Activated effector memory CD4-positive, alpha-beta T cell treated with Interleukin-2 at 50 U/mL for 16 hours (primary cell): ENCODE measurements around the gene KRTAP10-3.

Experiments
- DNase-seq: peaks from one replicate; pipeline ENCODE4 v3.0.0-alpha.2; 2020

The KRTAP10-3 gene

DNA sequence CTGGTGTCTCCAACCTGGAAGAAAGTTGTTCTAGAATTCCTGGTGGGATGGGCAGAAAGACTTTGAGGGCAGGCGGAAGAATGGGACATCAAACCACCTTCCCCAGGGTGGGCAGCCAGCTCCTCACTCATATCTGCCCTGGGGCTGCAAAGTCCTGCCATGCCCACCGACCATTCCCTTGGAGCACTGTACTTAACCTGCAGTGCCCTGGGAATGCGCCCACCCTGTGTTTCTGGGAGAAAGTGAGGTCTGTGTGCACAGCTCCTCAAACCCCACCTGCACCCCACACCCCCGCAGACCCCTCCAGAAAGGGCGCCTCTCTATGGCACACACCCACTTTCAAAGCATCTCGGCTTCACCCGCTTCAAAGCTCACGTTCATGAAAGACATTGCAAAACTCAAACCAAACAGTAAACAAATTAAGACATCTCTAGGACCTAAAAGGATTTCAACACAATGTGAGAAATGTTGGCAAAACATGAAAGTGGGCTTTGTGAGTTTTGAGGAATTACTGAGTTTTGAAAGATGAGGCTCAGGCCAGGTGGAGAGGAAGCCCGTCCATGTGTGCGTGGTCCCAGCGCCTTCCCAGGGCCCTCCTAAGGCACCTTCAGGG is 43.7 kb downstream of the KRTAP10-3 start:
- DNase-seq = no peak

DNA sequence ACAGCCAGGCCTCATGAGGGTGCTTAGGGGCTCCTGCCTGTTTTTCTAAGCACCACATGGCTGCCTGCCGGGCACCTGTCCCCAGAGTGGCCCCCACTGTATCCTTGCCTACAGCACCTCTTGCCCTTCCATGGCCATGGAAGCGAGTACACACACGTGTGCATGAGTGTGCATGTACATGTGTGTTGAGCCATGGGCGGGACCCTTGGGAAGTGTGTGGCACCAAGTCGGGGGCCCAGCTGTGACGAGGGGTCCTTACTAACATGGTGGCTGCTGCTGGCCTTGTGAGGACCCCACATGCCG is 44.4 kb downstream of the KRTAP10-3 start:
- DNase-seq = no peak

DNA sequence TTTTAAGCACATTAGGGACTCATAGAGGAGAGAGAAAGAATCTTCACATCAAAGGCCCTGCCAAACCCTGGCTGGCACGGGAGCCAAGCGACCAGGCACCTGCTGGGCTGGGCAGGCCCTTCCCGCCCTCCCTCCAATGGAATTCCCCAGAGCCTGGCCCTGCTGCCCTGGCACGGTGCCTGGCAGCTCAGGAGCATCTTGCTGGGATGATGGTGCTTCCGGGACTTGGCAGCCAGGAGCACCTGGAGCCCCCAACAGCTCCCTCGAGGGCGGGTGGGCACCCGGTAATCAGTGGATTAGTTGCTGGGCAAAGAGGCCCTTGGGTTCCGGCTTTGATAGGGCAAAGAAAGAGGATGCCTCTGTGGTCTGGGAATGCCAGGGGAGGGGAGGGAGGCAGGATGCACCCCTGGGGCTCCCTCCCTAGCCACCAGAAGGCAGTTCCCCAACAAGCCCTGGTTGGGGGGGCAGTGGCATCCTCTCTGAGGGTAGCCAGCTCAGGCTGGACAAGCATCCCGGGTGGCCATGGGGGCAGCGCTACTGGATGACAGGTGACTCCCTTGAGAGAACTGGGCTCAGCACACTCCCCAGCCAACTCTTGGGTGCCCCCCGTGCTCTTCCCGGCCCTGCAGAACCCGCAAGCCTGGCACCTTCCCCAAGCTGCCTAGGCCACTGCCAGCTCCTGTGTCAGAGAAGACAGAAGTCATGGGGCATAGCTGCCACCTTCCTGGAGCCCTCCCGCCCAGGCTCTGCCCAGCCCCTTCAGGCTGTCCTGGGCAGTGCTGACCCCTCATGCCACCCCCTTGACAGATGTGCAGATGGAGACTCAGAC is 45.0 kb downstream of the KRTAP10-3 start:
- DNase-seq = no peak

DNA sequence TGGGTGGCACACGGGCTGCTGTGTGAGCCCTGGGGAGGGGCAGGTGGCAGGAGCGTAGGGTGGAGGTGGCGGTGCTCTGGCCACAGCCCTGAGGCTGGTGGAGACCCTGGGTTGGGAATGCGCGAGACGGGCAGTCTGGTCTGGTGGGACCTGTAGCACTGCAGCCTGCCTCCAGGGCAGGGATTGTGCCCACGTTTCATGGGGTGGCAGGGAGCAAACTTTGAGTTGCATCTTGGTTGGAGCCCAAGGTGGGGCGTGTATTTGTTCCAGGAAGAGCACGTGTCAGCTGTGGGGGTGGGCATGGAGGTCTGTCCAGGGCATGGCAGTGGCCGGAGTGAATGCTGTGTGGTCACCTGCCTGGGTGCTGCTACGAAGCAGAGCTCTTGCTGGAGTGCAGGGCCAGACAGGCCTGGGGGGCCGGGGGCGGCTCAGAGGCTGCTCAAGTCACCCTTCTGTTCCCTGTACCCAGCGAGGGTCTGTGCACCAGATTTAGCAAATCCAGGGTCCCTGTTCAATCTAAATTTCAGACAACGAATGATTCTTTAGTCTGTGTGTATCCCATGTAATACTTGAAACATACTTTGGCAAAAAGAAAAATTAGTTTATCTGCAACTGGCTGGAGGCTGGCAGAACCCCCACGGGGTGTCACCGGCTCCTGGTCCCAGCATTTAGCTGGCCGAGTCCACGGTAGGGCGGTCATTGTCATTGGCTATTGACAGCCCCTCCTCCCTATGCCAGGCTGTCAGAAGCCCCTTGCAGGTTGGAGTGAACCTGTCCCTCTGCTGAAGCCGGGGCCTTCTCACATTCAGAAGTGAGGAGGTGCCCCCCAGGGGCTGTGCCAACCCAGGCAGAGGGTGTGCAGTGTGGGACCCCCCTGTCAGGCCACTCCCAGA is 45.9 kb downstream of the KRTAP10-3 start:
- no peak for DNase-seq

DNA sequence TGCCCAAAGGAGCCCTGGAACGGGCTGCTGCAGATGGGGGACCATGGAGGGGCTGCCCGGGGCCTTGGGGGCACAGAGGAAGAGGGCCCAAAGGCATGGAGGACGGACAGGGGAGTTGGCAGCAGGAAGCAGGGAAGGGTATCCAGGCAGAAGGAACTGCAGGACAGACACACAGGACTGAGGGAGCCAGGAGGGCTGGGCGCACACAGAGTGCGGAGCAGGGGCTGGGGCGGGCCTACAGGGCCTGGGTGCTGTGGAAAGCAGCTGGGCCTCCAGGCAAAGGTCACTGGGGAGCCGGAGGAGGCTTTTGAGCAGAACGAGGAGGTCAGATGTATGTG is 46.7 kb downstream of the KRTAP10-3 start:
- no peak for DNase-seq

DNA sequence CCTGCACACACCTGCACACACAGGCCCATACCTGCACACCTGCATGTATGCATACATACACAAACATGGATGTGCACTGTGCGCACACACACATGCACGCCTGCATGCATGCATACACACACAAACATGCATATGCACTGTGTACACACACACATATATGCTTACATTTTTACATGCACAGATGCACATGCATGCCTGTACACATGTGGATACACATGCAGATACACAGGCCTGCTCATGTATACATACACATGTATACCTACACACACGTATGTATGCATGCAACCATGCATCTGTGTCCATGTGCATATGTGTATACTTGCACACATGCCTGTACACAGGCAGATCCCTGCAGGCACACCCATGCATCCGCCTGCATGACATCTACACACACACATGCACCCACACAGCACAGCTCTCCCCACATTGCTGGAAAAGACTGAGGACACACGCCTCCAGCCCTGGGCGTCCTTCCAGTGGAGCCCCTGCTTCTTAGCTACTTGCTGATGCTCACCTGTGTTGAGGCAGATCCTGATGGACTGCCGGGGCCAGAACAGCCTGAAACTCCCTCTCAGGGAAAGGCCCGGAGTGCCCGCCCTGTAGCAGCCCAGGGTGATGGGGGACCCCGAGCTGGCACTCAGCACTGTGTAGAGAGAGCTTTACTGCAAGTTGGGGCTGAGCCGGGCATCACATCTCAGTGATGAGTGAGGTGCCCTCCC is 47.2 kb downstream of the KRTAP10-3 start:
- DNase-seq = no peak

DNA sequence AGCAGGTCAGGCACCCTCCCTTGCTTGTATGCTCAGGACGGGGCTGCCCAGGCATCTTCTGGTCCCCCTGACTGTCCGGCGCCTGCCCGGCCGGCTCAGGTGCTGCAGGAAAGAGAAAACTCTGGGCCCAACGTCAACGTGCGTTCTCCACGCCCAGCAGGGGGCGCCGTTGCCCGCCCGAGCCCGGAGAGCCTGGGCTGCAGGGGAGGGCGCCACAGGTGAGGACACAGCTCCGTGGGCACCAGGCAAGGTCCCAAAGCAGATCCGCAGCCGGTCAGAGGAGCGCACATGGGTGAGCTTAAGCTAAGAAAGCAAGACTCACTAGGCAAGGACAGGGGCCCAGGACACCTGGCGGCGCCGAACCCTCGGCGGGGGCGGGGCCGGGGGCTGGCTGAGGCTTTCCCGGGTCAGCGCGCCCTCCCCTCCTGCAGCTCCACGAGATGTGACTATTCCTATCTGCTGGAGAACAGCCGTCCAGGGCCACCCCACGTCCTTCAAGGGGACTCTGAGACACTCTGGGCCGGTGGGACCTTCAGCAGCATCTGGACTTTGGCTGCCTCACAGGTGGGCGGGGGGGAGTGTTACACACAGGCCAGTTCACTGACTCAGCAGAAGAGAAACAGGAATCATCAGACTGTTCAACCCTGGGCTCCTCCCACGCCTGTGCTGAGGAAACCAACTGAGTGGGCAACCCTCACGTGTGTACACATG is 47.9 kb downstream of the KRTAP10-3 start:
- DNase-seq = peak; percentile 71

DNA sequence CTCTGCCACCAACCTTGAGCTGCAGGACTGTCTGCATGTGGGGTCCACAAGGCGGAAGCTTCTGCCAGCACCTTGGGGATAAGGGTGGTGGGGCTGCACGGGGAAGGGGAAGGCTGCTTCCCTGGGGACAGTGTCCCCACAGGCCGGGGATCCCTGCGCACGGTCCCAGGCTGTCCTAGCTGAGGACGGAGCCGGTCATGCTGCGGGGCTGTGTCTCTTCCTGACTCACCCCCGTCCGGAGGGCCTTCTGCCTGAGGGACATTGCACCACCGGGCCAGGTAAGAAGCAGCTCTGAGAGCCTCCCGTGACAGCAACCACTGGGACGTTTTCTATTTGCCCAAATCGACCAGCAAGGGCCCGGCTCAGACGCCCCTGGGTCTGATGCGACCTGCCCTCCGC is 48.5 kb downstream of the KRTAP10-3 start:
- DNase-seq = no peak

DNA sequence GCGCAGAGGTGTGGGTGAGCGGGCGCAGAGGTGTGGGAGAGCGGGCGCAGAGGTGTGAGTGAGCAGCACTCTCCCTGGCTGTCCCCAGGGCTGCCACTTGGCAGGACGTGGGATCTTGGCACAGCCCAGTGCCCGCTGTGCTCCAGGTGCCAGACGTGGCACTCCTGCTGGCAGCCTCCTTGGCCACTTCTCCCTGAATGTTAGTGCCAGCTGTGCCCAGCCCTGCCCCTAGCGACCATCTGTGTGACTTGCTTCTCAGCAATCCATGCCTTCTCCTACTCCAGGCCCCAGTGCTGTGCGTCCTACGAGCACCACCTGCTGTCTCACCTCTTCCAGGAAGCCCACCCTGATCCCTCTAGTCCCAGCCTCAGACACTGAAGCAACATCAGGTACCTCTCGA is 49.1 kb downstream of the KRTAP10-3 start:
- DNase-seq = no peak

DNA sequence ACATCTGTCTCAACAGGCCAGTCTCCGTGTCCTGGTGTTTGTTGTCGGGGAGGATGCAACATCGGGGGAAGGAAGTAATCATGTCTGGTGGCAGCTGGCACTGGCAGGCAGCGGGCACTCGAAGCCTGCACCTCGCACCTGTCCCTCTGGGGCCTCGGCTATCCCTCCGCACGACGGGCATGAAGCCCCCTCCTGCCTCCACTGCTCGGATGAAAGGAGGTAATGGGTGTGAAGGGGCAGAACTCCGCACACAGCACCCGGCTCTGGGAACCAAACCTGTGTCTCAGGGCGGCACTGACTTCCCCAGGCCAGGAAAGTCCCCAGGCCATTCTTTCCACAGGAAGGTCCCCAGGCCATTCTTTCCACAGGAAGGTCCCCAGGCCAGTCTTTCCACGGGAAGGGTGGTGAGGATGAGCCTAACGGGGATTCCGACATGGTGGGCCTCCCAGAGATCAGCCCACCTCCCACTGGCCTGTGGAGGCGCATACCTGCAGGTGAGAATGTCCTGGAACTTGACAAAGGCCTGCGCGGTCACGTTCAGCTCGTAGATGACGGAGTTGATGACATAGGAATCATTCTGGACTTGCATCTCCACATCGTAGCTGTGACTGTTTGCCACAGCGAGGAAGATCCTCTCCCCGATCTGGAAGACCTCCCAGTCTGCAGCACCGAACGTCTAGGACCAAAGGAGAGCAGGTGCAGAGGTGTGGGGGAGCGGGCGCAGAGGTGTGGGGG is 49.7 kb downstream of the KRTAP10-3 start:
- DNase-seq = no peak

DNA sequence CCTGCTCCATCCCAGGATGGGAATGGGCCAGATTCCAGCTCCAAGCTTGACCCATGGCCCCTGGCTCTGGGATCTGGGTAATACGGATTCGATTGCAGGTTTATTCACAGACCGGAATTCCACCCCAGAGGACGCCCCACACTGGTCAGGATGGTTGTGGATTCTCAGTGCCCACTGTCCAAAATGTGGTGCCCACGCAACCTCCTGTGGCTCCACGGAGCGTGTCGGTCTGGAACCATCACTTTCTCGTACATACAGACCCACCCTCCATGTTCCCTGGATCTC is 50.2 kb downstream of the KRTAP10-3 start:
- DNase-seq = no peak
